Gastroesophageal sphincter (tissue), 3 donors: Measurements from ENCODE around the gene MKS1.

Source experiments
- POLR2A ChIP-seq, 2 donors: fragments of 450-650 bp; IDR thresholded peaks; one replicate each; pipeline ENCODE4 v1.6.1; 2017; ENCODE audit warnings: antibody characterized with exemption in 2 of 2, mild to moderate bottlenecking in 2 of 2, moderate library complexity in 1 of 2
- POLR2AphosphoS5 ChIP-seq: sonication (generic); formaldehyde crosslinking; IDR thresholded peaks from one replicate; pipeline ENCODE4 v1.6.1; 2017; ENCODE audit warnings: antibody characterized with exemption
- TF ChIP-seq, protein P1 (sequence below), 4 experiments: fragments of 200-600 bp in 2 of 4; fragments of 450-650 bp in 2 of 4; sonication (generic) in 1 of 4; IDR thresholded peaks; one replicate each; pipeline ENCODE4 v1.5.1; 2017 to 2019; ENCODE audit warnings: antibody characterized with exemption in 4 of 4, mild to moderate bottlenecking in 2 of 4, moderate library complexity in 2 of 4

DNA sequence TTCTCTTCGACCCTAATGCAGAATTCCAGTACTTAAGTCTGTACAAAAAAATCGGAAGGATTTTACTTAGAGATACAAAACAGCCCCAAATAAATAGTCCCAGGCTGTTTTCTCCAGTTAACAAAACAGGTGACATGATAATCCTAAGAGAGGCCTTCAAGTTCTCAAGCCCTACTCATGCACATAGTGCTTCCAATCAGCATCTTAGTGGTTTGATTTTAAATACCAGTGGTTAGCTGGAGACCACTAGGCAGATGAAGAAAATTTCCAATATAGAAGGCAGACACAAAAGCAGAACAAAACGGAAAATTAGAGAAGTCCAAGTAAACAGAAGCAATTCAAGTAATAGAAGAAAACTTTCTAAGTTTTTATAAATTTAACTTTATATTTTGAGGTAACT lies 57.5 kb downstream of the MKS1 start:
- TF ChIP-seq, protein P1, sequence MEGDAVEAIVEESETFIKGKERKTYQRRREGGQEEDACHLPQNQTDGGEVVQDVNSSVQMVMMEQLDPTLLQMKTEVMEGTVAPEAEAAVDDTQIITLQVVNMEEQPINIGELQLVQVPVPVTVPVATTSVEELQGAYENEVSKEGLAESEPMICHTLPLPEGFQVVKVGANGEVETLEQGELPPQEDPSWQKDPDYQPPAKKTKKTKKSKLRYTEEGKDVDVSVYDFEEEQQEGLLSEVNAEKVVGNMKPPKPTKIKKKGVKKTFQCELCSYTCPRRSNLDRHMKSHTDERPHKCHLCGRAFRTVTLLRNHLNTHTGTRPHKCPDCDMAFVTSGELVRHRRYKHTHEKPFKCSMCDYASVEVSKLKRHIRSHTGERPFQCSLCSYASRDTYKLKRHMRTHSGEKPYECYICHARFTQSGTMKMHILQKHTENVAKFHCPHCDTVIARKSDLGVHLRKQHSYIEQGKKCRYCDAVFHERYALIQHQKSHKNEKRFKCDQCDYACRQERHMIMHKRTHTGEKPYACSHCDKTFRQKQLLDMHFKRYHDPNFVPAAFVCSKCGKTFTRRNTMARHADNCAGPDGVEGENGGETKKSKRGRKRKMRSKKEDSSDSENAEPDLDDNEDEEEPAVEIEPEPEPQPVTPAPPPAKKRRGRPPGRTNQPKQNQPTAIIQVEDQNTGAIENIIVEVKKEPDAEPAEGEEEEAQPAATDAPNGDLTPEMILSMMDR (IDR thresholded peaks at IDR 0.05), result no peak
- TF ChIP-seq POLR2A (IDR thresholded peaks at IDR 0.05) (no peak), POLR2AphosphoS5 (no peak)
